NCI-H82 treated with DMSO at 0.1 percent for 48 hours (cell line): Measurements from ENCODE around the gene FMNL3.
"Not testable (repeated sequence)": the region's sequence is repeated elsewhere in the genome, so short reads cannot be mapped to it uniquely, and the experiment has no call there.

Experiments used
- DNase-seq: peaks from one replicate; lab custom pipeline; 2025; ENCODE audit not compliant: unreplicated experiment; lab: John Stamatoyannopoulos, UW

Gene FMNL3

GRCh38 chr12:49717800-49718199 is 10.6 kb upstream of the FMNL3 start:
- DNase-seq = not testable (repeated sequence)

DNA sequence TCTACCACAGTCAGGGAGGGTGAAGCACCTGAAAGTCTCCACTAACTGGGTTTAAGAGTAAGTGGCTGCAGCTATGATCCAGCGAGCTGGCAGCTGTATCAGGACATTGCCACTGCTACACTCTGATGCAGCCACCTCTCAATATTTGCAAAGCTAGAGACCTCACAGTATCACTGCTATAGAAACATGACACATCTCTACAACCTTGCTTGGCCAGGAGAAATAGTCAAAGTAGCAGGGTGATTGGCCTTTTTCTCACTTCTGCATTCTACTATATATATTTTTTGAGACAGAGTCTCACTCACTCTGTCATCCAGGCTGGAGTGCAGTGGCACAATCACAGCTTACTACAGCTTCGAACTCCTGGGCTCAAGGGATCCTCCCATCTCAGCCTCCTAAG is 9.3 kb upstream of the FMNL3 start:
- no peak for DNase-seq

- not testable (repeated sequence) for DNase-seq
These were observed 6.7 kb upstream of the FMNL3 start for GRCh38 chr12:49713952-49714351.

DNA sequence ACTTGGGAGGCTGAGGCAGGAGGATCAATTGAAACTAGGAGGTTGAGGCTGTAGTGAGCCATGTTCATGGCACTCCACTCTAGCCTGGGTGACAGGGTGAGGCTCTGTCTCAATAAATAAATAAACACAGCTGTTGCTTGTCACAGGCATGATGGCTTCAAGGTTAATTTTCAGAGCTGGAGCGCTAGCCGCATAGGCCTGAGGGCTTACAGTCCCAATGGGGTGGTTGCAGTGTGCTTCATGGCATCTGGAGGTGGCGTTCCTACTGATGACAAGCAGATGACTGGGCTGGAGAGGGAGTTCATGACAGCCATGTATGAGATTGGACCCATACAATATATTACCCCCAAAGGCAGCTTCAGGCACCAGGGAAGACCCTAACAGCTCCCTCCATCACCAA is 1.6 kb upstream of the FMNL3 start:
- DNase-seq = no peak

- DNase-seq = no peak
These were observed 575 bp upstream of the FMNL3 start for GRCh38 chr12:49707812-49708147.

- DNase-seq = no peak
These were observed 666 bp downstream of the FMNL3 start for GRCh38 chr12:49706351-49707127.

DNA sequence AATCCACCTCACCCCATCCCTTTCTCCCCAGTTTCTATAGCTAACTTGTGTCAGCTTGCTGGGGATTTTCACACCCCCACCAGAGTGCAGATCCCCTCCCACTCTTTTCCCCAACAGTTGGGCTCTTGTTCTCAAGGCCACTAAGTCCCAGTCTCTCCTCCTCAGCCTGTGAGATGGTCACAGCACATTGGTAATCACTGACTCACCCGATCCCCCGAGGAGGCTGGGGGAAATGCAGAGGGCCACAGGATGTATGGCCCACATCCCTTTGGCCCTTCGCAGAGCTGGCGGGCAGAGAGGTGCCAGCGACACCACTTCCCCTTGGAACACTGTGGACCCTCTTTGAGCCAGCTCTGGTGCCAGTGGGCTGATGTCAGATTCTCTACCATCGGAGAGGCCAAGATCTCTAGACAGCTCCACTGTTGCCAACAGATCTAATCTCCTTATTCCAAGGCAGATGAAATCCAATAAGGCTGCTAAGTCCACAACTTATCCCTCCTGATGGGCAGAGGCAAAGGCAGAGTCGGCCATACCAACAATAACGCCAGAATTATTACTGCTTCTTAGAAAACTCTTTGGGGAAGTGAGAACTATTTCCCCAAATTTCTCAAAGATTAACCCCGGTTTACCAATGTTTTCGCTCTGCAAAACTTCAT is 1.6 kb downstream of the FMNL3 start:
- DNase-seq = peak; percentile 85

GRCh38 chr12:49703647-49704137 is 3.5 kb downstream of the FMNL3 start:
- DNase-seq = peak; percentile 43

DNA sequence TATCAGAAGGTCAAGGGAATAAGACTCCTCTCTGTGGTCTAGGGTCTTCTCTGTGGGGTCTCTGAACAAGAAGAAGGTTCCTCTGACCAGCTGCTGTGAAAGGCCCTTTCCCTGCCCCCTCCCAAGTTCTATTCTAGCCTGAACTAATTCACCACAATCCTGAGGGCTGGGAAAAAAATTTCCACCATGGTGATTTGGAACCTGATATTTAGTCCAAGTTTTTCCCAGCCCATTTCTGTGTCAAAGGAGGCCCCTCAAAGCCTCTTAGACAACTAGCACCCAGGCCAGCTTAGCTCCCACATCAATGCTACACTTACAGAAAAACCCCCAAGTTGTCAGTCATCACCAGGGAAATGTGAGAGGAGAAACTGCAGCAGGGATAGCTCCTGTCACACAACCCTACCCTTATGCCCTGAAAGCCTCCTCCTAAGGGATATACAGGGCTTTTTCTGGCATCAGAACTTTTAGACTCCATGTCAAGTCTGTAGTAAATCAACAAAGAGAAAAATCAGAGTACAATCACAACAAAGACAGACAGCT is 4.5 kb downstream of the FMNL3 start:
- DNase-seq = no peak

GRCh38 chr12:49702009-49702408 is 5.2 kb downstream of the FMNL3 start:
- DNase-seq = no peak

GRCh38 chr12:49698619-49699545 is 8.3 kb downstream of the FMNL3 start:
- DNase-seq = no peak

DNA sequence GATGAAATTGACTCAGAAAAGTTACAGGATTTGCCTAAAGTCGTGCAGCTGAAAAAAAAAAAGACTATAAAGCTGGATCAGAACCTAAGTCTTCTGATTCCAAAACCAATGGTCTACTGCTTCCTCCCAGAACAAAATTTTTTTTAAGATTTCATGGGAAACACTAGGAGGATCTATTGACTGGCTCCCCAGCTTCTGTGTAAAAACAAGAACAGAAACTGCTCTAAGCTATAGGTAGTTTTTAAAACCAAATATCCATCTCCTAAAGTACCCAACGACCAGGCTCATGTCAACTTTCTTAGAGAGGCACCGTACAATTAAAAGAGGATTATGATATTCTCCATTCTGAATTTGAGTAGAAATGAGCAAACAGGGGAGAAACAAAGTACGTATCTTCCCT is 9.4 kb downstream of the FMNL3 start:
- no peak for DNase-seq

DNA sequence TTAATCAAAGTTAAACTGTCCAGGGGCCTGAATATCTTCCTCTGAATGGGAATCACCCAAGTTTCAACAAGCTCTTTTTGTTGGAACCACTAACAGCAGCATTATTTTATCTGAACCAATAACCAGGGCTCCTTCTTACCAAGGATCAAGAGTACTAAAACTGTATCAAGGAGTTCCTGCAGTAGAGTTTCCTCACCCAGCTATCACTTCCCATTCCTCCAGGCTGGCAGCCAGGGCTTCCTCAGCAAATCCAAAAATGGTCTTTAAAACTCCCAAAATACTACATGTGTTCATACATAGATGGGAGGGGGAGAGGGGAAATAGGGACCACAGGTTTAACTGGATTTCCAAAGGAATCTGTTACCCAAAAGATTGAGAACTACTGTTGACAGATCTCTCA is 10.5 kb downstream of the FMNL3 start:
- DNase-seq = no peak

DNA sequence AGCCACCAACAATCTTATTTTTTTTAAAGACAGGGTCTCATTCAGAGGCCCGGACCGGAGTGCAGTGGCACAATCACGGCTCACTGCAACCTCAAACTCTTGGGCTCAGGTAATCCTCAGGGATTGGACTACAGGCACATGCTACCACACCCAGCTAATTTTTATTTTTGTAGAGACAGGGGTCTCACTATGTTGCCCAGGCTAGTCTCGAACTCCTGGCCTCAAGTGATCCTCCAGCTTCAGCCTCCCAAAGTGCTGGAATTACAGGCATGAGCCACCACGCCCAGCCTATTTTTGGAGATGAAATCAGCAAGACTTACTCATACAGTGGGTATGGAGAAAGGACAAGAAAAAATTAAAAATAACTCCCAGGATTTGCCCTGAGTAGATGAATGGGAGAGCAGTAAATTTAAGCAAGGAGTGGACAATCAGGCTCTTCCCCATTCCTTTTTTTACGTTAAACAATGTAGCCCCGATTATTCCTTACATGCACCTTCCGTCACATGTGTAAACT is 13.2 kb downstream of the FMNL3 start:
- no peak for DNase-seq

GRCh38 chr12:49692851-49693250 is 14.4 kb downstream of the FMNL3 start:
- no peak for DNase-seq

GRCh38 chr12:49689785-49690184 is 17.4 kb downstream of the FMNL3 start:
- DNase-seq = peak; percentile 91

GRCh38 chr12:49689237-49689636 is 18.0 kb downstream of the FMNL3 start:
- DNase-seq = no peak

GRCh38 chr12:49687941-49688340 is 19.3 kb downstream of the FMNL3 start:
- no peak for DNase-seq

- DNase-seq = no peak
These were observed 22.8 kb downstream of the FMNL3 start for GRCh38 chr12:49684310-49684854.

DNA sequence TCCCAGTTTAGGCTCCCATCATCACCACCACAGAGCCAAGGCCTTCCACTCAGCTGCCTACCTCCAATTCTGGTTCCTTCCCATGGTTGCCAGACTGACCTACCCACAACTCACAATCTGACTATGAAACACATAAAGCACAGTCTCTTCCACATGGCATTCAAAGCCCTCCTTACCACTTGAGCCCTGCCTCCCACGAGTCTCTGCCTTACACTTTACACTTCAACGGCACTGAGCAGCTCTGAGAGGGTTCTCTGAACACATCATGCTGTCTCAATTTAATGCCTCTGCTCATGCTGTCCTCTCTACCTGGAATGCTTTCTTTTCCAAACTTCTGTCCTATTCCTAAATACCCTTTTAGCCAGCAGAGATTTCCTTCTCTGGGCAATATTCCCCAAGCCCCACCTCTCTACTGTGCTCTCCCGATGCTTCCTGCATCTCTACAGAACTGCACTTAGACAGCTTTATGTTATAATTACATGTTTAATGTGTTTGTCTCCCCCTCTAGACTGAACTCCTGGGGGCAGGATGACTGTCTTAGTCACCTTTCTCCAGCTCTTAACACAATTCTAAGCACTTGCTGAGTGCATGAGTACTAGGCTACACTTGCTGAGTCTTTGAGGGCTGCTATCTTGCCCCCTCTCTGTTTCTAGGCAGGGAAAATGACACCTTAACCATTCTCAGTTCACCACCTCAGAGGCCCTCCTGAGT is 23.5 kb downstream of the FMNL3 start:
- no peak for DNase-seq
